DND-41 (cell line): ENCODE measurements around the gene FLT3.

Source experiments
- EZH2 ChIP-seq: IDR thresholded peaks from 3 replicates; pipeline ENCODE4 v1.6.1; 2012; ENCODE audit warnings: borderline replicate concordance, low read depth, mild to moderate bottlenecking, moderate library complexity, low read length, inconsistent platforms; ENCODE audit not compliant: severe bottlenecking
- TF ChIP-seq, protein P1 (sequence below): IDR thresholded peaks from 2 replicates; pipeline ENCODE4 v1.5.1; 2012; ENCODE audit warnings: borderline replicate concordance, low read length, moderate library complexity, mild to moderate bottlenecking; ENCODE audit not compliant: poor library complexity, severe bottlenecking; ENCODE audit errors: extremely low read depth

DNA sequence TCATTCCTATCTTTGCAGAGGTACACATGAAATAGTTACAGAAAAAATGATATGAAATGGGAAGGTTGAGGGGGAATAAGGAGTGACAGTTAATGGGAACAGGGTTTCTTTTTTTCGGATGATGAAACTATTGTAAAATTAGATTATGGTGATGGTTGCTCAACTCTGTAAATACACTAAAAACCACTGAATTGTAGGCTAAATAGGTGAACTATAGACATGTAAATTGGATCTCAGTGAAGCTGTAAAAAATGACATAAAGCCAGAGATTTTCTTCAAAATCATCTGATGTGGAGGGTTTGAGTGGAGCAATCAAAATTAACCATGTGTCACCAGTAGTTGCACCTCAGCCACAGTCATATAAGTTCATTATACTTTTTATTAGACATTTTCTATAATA lies 6.6 kb upstream of the FLT3 start:
- TF ChIP-seq, protein P1, sequence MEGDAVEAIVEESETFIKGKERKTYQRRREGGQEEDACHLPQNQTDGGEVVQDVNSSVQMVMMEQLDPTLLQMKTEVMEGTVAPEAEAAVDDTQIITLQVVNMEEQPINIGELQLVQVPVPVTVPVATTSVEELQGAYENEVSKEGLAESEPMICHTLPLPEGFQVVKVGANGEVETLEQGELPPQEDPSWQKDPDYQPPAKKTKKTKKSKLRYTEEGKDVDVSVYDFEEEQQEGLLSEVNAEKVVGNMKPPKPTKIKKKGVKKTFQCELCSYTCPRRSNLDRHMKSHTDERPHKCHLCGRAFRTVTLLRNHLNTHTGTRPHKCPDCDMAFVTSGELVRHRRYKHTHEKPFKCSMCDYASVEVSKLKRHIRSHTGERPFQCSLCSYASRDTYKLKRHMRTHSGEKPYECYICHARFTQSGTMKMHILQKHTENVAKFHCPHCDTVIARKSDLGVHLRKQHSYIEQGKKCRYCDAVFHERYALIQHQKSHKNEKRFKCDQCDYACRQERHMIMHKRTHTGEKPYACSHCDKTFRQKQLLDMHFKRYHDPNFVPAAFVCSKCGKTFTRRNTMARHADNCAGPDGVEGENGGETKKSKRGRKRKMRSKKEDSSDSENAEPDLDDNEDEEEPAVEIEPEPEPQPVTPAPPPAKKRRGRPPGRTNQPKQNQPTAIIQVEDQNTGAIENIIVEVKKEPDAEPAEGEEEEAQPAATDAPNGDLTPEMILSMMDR: no peak
- no peak for TF ChIP-seq EZH2
